HG02571 (cell line): ENCODE results near the gene CTRL.
"Not testable (repeated sequence)": the region's sequence is repeated elsewhere in the genome, so short reads cannot be mapped to it uniquely, and the experiment has no call there.

Experiments
- ATAC-seq: cut with Tn5 transposase; IDR thresholded peaks from one replicate; pipeline ENCODE4 v1.9.1; 2021; ENCODE audit warnings: mild to moderate bottlenecking, moderate library complexity; ENCODE audit not compliant: unreplicated experiment

The CTRL gene

GRCh38 chr16:67931712-67932461 is at the start of gene CTRL:
TSS of gene CTRL (minus strand) at chr16:67931862. CDS start at chr16:67931852, 10 bp downstream.
- no peak for ATAC-seq

GRCh38 chr16:67979955-67980678 is 48.5 kb upstream of the CTRL start, which contains the start of gene DPEP3:
TSS of gene DPEP3 (minus strand) at chr16:67980499. CDS start at chr16:67980380, 119 bp downstream.
- ATAC-seq, result no peak

GRCh38 chr16:67977469-67978227 is 46.0 kb upstream of the CTRL start:
- ATAC-seq, result no peak

GRCh38 chr16:67977005-67977404 is 45.3 kb upstream of the CTRL start:
- no peak for ATAC-seq

GRCh38 chr16:67976205-67976604 is 44.5 kb upstream of the CTRL start:
- ATAC-seq, result no peak

GRCh38 chr16:67975321-67976105 is 43.9 kb upstream of the CTRL start:
- no peak for ATAC-seq

GRCh38 chr16:67972285-67972684 is 40.6 kb upstream of the CTRL start:
- ATAC-seq, result not testable (repeated sequence)

- no peak for ATAC-seq
Observed at GRCh38 chr16:67971111-67971510, 39.4 kb upstream of the CTRL start.

GRCh38 chr16:67969254-67970039 is 37.8 kb upstream of the CTRL start:
- ATAC-seq, result no peak

- ATAC-seq, result peak; percentile 59
Observed at GRCh38 chr16:67968400-67969253, 37.0 kb upstream of the CTRL start, which contains the start of gene SLC12A4. TSS of gene SLC12A4 (minus strand) at chr16:67968637. CDS start at chr16:67968553, 84 bp downstream.

GRCh38 chr16:67967958-67968399 is 36.3 kb upstream of the CTRL start:
- ATAC-seq, result peak; percentile 19

- ATAC-seq, result no peak
Observed at GRCh38 chr16:67967183-67967957, 35.7 kb upstream of the CTRL start.

GRCh38 chr16:67966549-67967182 is 35.0 kb upstream of the CTRL start:
- ATAC-seq, result no peak

GRCh38 chr16:67965668-67966548 is 34.2 kb upstream of the CTRL start:
- no peak for ATAC-seq

GRCh38 chr16:67964477-67965131 is 32.9 kb upstream of the CTRL start:
- no peak for ATAC-seq
